Immature natural killer cell (primary cell): Measurements from ENCODE around the gene DAGLA. TPM values are rescaled to one million over a fixed set of nuclear protein-coding genes. Genes with fewer than 3 reads are reported as not detected.
"Not testable (repeated sequence)": the region's sequence is repeated elsewhere in the genome, so short reads cannot be mapped to it uniquely, and the experiment has no call there.

Source experiments
- DNase-seq, 3 donors: peaks; one replicate each; pipeline ENCODE4 v3.0.0; 2022; ENCODE audit warnings: mixed read lengths in 1 of 3
- H3K27ac Mint-ChIP-seq, 6 donors: one replicate each; pipeline ENCODE4 v1.8.0; 2020; ENCODE audit warnings: mixed read lengths in 6 of 6, mild to moderate bottlenecking in 5 of 6, inconsistent platforms in 4 of 6, moderate library complexity in 3 of 6
- H3K27me3 Mint-ChIP-seq, 3 donors: one replicate each; pipeline ENCODE4 v1.8.0; 2020 to 2021; ENCODE audit warnings: low read depth in 3 of 3, mild to moderate bottlenecking in 3 of 3, mixed read lengths in 3 of 3, moderate library complexity in 3 of 3, inconsistent platforms in 1 of 3
- H3K36me3 Mint-ChIP-seq, 3 donors: one replicate each; pipeline ENCODE4 v1.8.0; 2020; ENCODE audit warnings: mixed read lengths in 3 of 3, inconsistent platforms in 2 of 3, mild to moderate bottlenecking in 2 of 3
- H3K4me1 Mint-ChIP-seq, 2 donors: one replicate each; pipeline ENCODE4 v1.8.0; 2020; ENCODE audit warnings: inconsistent platforms in 2 of 2, mild to moderate bottlenecking in 2 of 2, mixed read lengths in 2 of 2, moderate library complexity in 1 of 2
- H3K4me3 Mint-ChIP-seq, 5 donors: one replicate each; pipeline ENCODE4 v1.8.0; 2020; ENCODE audit warnings: mild to moderate bottlenecking in 5 of 5, mixed read lengths in 5 of 5, inconsistent platforms in 3 of 5, moderate library complexity in 3 of 5
- H3K9me3 Mint-ChIP-seq, 6 donors: one replicate each; pipeline ENCODE4 v1.8.0; 2020; ENCODE audit warnings: mild to moderate bottlenecking in 6 of 6, mixed read lengths in 6 of 6, inconsistent platforms in 4 of 6, moderate library complexity in 3 of 6
- polyA plus RNA-seq, 3 donors: library from polyadenylated mRNA; unstranded; fragments of 300-500 nt; fragmentation: Illumina TruSeq; gene quantifications; one replicate each; pipeline ENCODE4 v1.2.3, GENCODE V29; 2021

DAGLA gene
- polyA plus RNA-seq, 3 donors from 2014 or later: not detected

DNA sequence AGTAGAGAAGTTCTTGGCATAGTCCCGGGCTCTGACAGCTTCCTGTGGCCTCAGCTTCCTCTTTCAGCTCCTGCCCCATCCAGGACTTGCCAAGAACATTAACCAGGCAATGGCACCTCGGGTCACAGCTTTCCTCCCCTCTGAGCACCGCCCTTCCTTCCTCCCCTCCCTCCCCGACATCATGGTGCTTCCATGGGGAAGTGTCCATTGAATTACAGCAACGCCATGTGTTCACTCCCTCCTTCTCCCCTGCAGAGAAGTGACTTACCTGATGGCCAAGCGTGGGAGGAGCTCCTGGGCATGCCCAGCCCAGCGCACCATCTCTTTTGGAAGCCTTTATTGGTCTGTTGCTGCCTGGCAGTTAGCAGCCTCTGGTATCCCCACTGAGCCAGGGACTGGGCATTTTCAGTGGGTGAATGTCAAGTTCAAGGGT is 25.8 kb upstream of the DAGLA start:
- Mint-ChIP-seq H3K9me3 (no peaks in the 10 kb centered on the region), H3K27me3 (peaks cover 0 to 23% (median 12%) of the 10 kb centered on the region in 3 donors), H3K36me3 (no peaks in the 10 kb centered on the region), H3K27ac (no peak overlapping the region), H3K4me3 (no peak overlapping the region), H3K4me1 (no peaks in the 10 kb centered on the region)
- DNase-seq: no peak

- H3K4me1 Mint-ChIP-seq, H3K4me3 Mint-ChIP-seq, H3K36me3 Mint-ChIP-seq, H3K9me3 Mint-ChIP-seq, H3K27ac Mint-ChIP-seq, DNase-seq: not testable (repeated sequence)
- H3K27me3 Mint-ChIP-seq: peaks cover 0 to 23% (median 12%) of the 10 kb centered on the region in 3 donors
Observed at GRCh38 chr11:61655266-61656159, 24.7 kb upstream of the DAGLA start.

DNA sequence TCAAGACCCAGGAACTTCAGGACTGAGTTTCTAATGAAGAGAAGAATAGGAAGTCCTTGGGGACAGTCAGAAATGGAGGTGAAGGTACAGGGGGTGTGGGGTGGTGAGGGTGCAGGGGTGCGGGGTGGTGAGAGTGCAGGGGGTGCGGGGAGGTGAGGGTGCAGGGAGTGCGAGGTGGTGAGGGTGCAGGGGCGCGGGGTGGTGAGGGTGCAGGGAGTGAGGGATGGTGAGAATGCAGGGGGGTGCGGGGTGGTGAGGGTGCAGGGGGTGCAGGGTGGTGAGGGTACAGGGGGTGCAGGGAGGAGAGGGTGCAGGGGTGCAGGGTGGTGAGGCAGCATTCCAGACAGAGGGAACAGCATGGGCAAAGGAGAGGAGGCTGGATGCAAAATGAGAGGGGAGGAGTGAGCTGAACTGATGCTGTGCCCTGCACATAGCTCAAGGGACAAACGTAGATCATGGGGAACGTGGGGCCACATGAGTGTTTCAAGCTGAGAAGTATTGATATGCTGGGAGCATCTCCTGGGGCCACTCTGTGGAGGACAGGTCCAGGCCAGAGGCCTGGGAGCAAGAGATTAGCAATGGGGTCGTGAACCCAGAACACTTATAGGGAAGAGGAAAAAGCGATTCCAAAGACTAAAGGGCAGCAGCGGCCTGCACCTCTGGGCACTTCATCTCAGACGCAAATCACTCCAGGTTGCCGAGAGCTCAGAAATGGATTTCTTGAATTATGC is 23.7 kb upstream of the DAGLA start:
- no peak for DNase-seq
- Mint-ChIP-seq H3K27ac (peak overlapping the region in 1 of 6 donors; percentile 55), H3K4me3 (no peak overlapping the region), H3K27me3 (peaks cover 0 to 23% (median 13%) of the 10 kb centered on the region in 3 donors), H3K4me1 (no peaks in the 10 kb centered on the region), H3K9me3 (no peaks in the 10 kb centered on the region), H3K36me3 (no peaks in the 10 kb centered on the region)

- no peak overlapping the region for H3K4me3 Mint-ChIP-seq
- DNase-seq: no peak
- no peaks in the 10 kb centered on the region for H3K9me3 Mint-ChIP-seq
- peaks cover 0 to 18% (median 15%) of the 10 kb centered on the region in 3 donors for H3K27me3 Mint-ChIP-seq
- no peaks in the 10 kb centered on the region for H3K4me1 Mint-ChIP-seq
- no peak overlapping the region for H3K27ac Mint-ChIP-seq
- no peaks in the 10 kb centered on the region for H3K36me3 Mint-ChIP-seq
Observed at GRCh38 chr11:61657566-61658290, 22.5 kb upstream of the DAGLA start.

- H3K9me3 Mint-ChIP-seq: no peaks in the 10 kb centered on the region
- H3K27ac Mint-ChIP-seq: no peak overlapping the region
Observed at GRCh38 chr11:61659413-61660196, 20.6 kb upstream of the DAGLA start.

DNA sequence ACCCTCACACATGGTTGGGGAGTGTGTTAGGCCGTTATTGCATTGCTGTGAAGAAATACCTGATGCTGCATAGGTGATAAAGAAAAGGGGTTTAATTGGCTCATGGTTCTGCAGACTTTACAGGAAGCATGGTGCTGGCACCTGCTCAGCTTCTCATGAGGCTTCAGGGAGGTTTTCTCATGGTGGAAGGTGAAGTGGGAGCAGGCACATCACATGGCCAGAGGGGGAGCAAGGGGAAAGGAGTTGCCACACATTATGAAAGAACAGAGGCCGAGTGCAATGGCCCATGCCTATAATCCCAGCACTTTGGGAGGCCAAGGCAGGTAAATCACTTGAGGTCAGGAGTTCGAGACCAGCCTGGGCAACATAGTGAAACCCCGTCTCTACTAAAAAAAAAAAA is 19.2 kb upstream of the DAGLA start:
- not testable (repeated sequence) for DNase-seq, H3K9me3 Mint-ChIP-seq, H3K4me3 Mint-ChIP-seq, H3K36me3 Mint-ChIP-seq, H3K4me1 Mint-ChIP-seq, H3K27me3 Mint-ChIP-seq, H3K27ac Mint-ChIP-seq

More at GRCh38 chr11:61659413-61660196, 20.6 kb upstream of the DAGLA start:
- no peaks in the 10 kb centered on the region for H3K36me3 Mint-ChIP-seq
- DNase-seq: no peak
- no peak overlapping the region for H3K4me3 Mint-ChIP-seq
- H3K4me1 Mint-ChIP-seq: no peaks in the 10 kb centered on the region
- peaks cover 0 to 18% (median 6%) of the 10 kb centered on the region in 3 donors for H3K27me3 Mint-ChIP-seq

GRCh38 chr11:61666684-61667297 is 13.4 kb upstream of the DAGLA start:
- H3K27ac Mint-ChIP-seq: no peak overlapping the region
- H3K27me3 Mint-ChIP-seq: peaks cover 8 to 10% (median 8%) of the 10 kb centered on the region in 3 donors
- no peaks in the 10 kb centered on the region for H3K4me1 Mint-ChIP-seq
- H3K4me3 Mint-ChIP-seq: no peak overlapping the region
- H3K9me3 Mint-ChIP-seq: peaks cover 0 to 2% (median 0%) of the 10 kb centered on the region in 6 donors
- no peak for DNase-seq
- no peaks in the 10 kb centered on the region for H3K36me3 Mint-ChIP-seq

GRCh38 chr11:61667684-61668305 is 12.4 kb upstream of the DAGLA start:
- no peak overlapping the region for H3K4me3 Mint-ChIP-seq
- peaks cover 0 to 2% (median 0%) of the 10 kb centered on the region in 6 donors for H3K9me3 Mint-ChIP-seq
- no peak for DNase-seq
- H3K27ac Mint-ChIP-seq: no peak overlapping the region
- H3K36me3 Mint-ChIP-seq: no peaks in the 10 kb centered on the region
- H3K27me3 Mint-ChIP-seq: peaks cover 7 to 9% (median 8%) of the 10 kb centered on the region in 3 donors
- no peaks in the 10 kb centered on the region for H3K4me1 Mint-ChIP-seq

- H3K27ac Mint-ChIP-seq: no peak overlapping the region
- no peak for DNase-seq
- H3K4me3 Mint-ChIP-seq: no peak overlapping the region
- no peaks in the 10 kb centered on the region for H3K4me1 Mint-ChIP-seq
- peaks cover 6 to 8% (median 6%) of the 10 kb centered on the region in 3 donors for H3K27me3 Mint-ChIP-seq
- H3K9me3 Mint-ChIP-seq: peaks cover 0 to 2% (median 0%) of the 10 kb centered on the region in 6 donors
- H3K36me3 Mint-ChIP-seq: no peaks in the 10 kb centered on the region
Observed at GRCh38 chr11:61669417-61669816, 10.8 kb upstream of the DAGLA start.

DNA sequence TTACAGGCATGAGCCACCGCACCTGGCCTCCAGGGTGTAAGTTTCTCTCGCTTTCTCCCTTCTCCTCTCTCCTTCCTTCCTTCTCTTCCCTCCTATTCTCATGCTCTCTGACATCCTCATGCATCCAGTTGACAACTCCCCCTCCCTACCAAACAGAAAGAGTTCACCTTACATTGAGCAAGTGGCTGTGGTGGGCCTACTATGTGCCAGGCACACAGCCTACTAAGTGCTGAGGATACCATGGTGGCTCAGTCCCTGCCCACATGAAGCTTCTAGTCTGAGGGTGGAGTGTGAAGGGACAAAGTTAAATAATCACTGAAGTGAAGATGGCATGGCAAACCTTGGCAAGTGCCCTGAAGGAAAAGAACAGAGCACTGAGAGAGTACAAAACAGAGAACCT is 9.6 kb upstream of the DAGLA start:
- no peak overlapping the region for H3K4me3 Mint-ChIP-seq
- H3K4me1 Mint-ChIP-seq: no peaks in the 10 kb centered on the region
- H3K9me3 Mint-ChIP-seq: peaks cover 0 to 2% (median 0%) of the 10 kb centered on the region in 6 donors
- H3K36me3 Mint-ChIP-seq: no peaks in the 10 kb centered on the region
- no peak overlapping the region for H3K27ac Mint-ChIP-seq
- no peak for DNase-seq
- peaks cover 5 to 8% (median 6%) of the 10 kb centered on the region in 3 donors for H3K27me3 Mint-ChIP-seq

GRCh38 chr11:61671527-61671926 is 8.7 kb upstream of the DAGLA start:
- Mint-ChIP-seq H3K4me3 (no peak overlapping the region), H3K4me1 (no peaks in the 10 kb centered on the region), H3K9me3 (peaks cover 0 to 2% (median 0%) of the 10 kb centered on the region in 6 donors), H3K27me3 (peaks cover 2 to 6% (median 4%) of the 10 kb centered on the region in 3 donors), H3K27ac (no peak overlapping the region), H3K36me3 (no peaks in the 10 kb centered on the region)
- no peak for DNase-seq

GRCh38 chr11:61673946-61674467 is 6.2 kb upstream of the DAGLA start:
- not testable (repeated sequence) for H3K4me1 Mint-ChIP-seq, H3K27ac Mint-ChIP-seq, H3K36me3 Mint-ChIP-seq, H3K4me3 Mint-ChIP-seq, DNase-seq, H3K9me3 Mint-ChIP-seq
- H3K27me3 Mint-ChIP-seq: peaks cover 0 to 11% (median 2%) of the 10 kb centered on the region in 3 donors
